K562 treated with DMSO at 1 percent for 12 hours (cell line): Measurements from ENCODE around the gene GPR78. TPM values are rescaled to one million over a fixed set of nuclear protein-coding genes. Genes with fewer than 3 reads are reported as not detected.

ENCODE experiments used
- total RNA-seq: library from RNA; unstranded; fragments of 300-600 nt; gene quantifications from 2 replicates; pipeline ENCODE4 v1.2.3, GENCODE V29; 2022; ENCODE audit not compliant: insufficient read depth

GPR78 gene, protein sequence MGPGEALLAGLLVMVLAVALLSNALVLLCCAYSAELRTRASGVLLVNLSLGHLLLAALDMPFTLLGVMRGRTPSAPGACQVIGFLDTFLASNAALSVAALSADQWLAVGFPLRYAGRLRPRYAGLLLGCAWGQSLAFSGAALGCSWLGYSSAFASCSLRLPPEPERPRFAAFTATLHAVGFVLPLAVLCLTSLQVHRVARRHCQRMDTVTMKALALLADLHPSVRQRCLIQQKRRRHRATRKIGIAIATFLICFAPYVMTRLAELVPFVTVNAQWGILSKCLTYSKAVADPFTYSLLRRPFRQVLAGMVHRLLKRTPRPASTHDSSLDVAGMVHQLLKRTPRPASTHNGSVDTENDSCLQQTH
- total RNA-seq = 0.53 and 0.55 TPM in 2 replicates

DNA sequence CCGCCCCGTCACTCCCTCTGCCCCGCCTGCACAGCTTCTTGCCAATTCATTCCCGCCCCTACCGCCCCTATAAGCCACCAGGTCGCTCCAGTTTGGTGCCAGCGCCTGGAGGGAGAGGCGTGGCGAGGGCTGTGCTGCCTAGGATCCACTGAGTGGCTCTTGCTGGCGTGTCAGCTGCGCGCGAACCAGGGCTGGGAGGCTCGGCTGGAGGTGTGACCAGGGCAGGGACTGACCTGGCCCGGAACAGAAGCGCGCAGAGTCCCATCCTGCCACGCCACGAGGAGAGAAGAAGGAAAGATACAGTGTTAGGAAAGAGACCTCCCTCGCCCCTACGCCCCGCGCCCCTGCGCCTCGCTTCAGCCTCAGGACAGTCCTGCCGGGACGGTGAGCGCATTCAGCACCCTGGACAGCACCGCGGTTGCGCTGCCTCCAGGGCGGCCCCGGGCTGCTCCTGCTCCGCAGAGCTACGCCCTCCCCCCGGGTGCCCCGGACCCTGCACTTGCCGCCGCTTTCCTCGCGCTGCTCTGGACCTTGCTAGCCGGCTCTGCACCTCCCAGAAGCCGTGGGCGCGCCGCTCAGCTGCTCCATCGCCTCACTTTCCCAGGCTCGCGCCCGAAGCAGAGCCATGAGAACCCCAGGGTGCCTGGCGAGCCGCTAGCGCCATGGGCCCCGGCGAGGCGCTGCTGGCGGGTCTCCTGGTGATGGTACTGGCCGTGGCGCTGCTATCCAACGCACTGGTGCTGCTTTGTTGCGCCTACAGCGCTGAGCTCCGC is at the start of gene GPR78:
GPR78 (plus strand) TSS at position 72 of the 773 bp plus-strand sequence; CDS start at position 663, 591 bp downstream.

DNA sequence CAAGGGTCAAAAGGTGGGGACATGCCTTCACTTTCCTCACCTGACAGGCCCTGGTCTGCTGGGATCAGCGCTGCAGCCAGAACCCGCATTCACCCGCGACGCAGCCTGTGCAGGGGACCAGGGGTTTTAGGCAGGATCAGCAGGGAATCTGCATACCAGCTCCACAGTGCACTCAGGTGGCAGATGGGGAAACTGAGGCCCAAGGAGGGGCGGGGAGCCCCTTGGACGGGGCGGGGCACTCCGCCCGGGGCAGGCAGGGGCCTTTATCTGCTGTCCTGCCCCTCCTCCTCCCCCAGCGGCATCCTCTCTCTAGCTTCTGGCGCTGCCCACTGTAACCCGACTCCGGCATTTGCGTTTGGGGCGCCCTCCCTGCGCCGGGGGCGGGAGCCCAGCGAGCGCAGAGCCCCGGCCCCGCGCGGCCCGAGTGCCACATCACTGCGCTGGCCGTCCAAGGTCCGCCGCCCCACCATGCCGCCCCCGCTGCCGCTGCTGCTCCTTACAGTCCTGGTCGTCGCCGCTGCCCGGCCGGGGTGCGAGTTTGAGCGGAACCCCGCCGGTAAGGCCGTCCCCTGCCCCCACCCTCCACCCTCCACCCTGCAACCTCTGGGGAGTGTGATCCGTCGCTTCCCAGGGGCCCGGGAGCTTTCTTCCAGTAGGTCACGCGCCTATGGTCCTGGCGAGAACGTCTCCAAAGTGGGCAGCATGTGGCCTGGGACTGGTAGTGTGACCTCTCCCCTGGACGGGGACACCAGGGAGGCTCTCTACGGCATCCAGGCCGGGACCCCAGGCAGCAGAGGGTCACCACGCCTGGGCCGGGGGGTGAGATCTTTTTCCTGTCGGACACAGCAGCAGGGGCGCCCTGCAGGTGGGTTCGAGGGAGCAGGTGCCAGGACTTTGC is 12.4 kb downstream of the GPR78 start, which contains the start of gene CPZ:
CPZ (plus strand) TSS at position 400 of the 898 bp plus-strand sequence; CDS start at position 469, 69 bp downstream.

Other genes with a start within 250 kb of the GPR78 start
- 11.3 and 21.4 TPM in 2 replicates for gene ACOX3, start 139.7 kb upstream of the GPR78 start, total RNA-seq
- 12.8 and 13.8 TPM in 2 replicates for gene TRMT44, start 139.6 kb upstream of the GPR78 start, total RNA-seq
- gene CPZ, start 12.4 kb downstream of the GPR78 start, total RNA-seq = 76.6 and 100 TPM in 2 replicates